Gastroesophageal sphincter (tissue), 4 donors: ENCODE data around the gene PAFAH1B1. TPM values are rescaled to one million over a fixed set of nuclear protein-coding genes. Genes with fewer than 3 reads are reported as not detected.

Experiments
- ATAC-seq: fragments of 150-250 bp; one replicate; pipeline ENCODE4 v1.9.1; 2016; ENCODE audit warnings: mild to moderate bottlenecking, moderate library complexity
- H3K27ac ChIP-seq, 4 donors: fragments of 200-600 bp; sonication (generic) in 3 of 4; 1 replicate in 3 of 4; 2 replicates in 1 of 4; pipeline ENCODE4 v1.5.1; 2016 to 2019
- H3K27me3 ChIP-seq: fragments of 200-600 bp; sonication (generic); one replicate; pipeline ENCODE4 v1.5.1; 2019
- H3K36me3 ChIP-seq, 2 donors: fragments of 200-600 bp; sonication (generic); one replicate each; pipeline ENCODE4 v1.5.1; 2019; ENCODE audit warnings: control low read depth in 1 of 2
- H3K4me1 ChIP-seq, 3 donors: fragments of 200-600 bp; sonication (generic); 1 replicate in 2 of 3; 2 replicates in 1 of 3; pipeline ENCODE4 v1.5.1; 2016 to 2019; ENCODE audit warnings: control low read depth in 2 of 3
- H3K4me3 ChIP-seq, 2 donors: fragments of 200-600 bp; sonication (generic); one replicate each; pipeline ENCODE4 v1.5.1; 2019; ENCODE audit warnings: mild to moderate bottlenecking in 1 of 2, moderate library complexity in 1 of 2
- H3K9me3 ChIP-seq, 3 donors: fragments of 200-600 bp; sonication (generic); one replicate each; pipeline ENCODE4 v1.5.1; 2017 to 2019; ENCODE audit warnings: control low read depth in 2 of 3
- CTCF ChIP-seq, 4 experiments: fragments of 200-600 bp in 2 of 4; fragments of 450-650 bp in 2 of 4; sonication (generic) in 1 of 4; IDR thresholded peaks; one replicate each; pipeline ENCODE4 v1.5.1; 2017 to 2019; ENCODE audit warnings: antibody characterized with exemption in 4 of 4, mild to moderate bottlenecking in 2 of 4, moderate library complexity in 2 of 4
- EP300 ChIP-seq: sonication (generic); formaldehyde crosslinking; IDR thresholded peaks from one replicate; pipeline ENCODE4 v1.6.1; 2017; ENCODE audit warnings: antibody characterized with exemption, mild to moderate bottlenecking
- POLR2A ChIP-seq, 2 donors: fragments of 450-650 bp; IDR thresholded peaks; one replicate each; pipeline ENCODE4 v1.6.1; 2017; ENCODE audit warnings: antibody characterized with exemption in 2 of 2, mild to moderate bottlenecking in 2 of 2, moderate library complexity in 1 of 2
- POLR2AphosphoS5 ChIP-seq: sonication (generic); formaldehyde crosslinking; IDR thresholded peaks from one replicate; pipeline ENCODE4 v1.6.1; 2017; ENCODE audit warnings: antibody characterized with exemption
- WGBS, 2 donors: methylation state at CpG; one replicate each; pipeline ENCODE4 v1.1.5; 2018; ENCODE audit warnings: low coverage in 1 of 2; 5-methylcytosine and 5-hydroxymethylcytosine counted together
- total RNA-seq, 4 donors: library from RNA; depleted of rRNA; stranded (reverse); fragments of >200 nt; gene quantifications; one replicate each; pipeline ENCODE4 v1.1.0, GENCODE V29; 2016

PAFAH1B1 gene
- total RNA-seq, 4 donors from 2014 or later: 91.4 to 135 (median 115) TPM

GRCh38 chr17:2608350-2608913 lies 15.0 kb downstream of the PAFAH1B1 start:
- Histone ChIP-seq H3K4me1 (peaks cover 0 to 91% (median 23%) of the 10 kb centered on the region in 3 donors), H3K9me3 (no peaks in the 10 kb centered on the region), H3K36me3 (no peaks in the 10 kb centered on the region), H3K4me3 (no peak overlapping the region), H3K27me3 (no peaks in the 10 kb centered on the region), H3K27ac (no peak overlapping the region)
- TF ChIP-seq POLR2A (IDR thresholded peaks at IDR 0.05) (no peak), POLR2AphosphoS5 (no peak), CTCF (IDR thresholded peaks at IDR 0.05) (no peak), EP300 (no peak)
- ATAC-seq: no peak
- WGBS, 2 donors: 63 to 75% methylated on average over 6 of the region's 6 CpGs

GRCh38 chr17:2609091-2609490 lies 15.6 kb downstream of the PAFAH1B1 start:
- no peaks in the 10 kb centered on the region for H3K9me3 ChIP-seq
- no peak for ATAC-seq
- H3K27me3 ChIP-seq: no peaks in the 10 kb centered on the region
- H3K27ac ChIP-seq: no peak overlapping the region
- H3K36me3 ChIP-seq: no peaks in the 10 kb centered on the region
- no peak overlapping the region for H3K4me3 ChIP-seq
- TF ChIP-seq POLR2A (IDR thresholded peaks at IDR 0.05): no peak
- no peak for TF ChIP-seq POLR2AphosphoS5
- no peak for TF ChIP-seq EP300
- TF ChIP-seq CTCF (IDR thresholded peaks at IDR 0.05): no peak
- WGBS, 2 donors: 93% methylated on average over 3 of the region's 7 CpGs; no CpG with 5 or more reads in 1 of the 2 donors
- H3K4me1 ChIP-seq: peaks cover 0 to 90% (median 26%) of the 10 kb centered on the region in 3 donors

- Histone ChIP-seq H3K27me3 (no peaks in the 10 kb centered on the region), H3K9me3 (no peaks in the 10 kb centered on the region), H3K4me1 (peaks cover 0 to 88% (median 17%) of the 10 kb centered on the region in 3 donors), H3K27ac (no peak overlapping the region), H3K4me3 (no peak overlapping the region), H3K36me3 (no peaks in the 10 kb centered on the region)
- TF ChIP-seq CTCF (IDR thresholded peaks at IDR 0.05): no peak
- no peak for TF ChIP-seq EP300
- no peak for TF ChIP-seq POLR2AphosphoS5
- no peak for TF ChIP-seq POLR2A (IDR thresholded peaks at IDR 0.05)
- 14 to 49% methylated on average over 3 of the region's 3 CpGs for WGBS, 2 donors
- ATAC-seq: no peak
Observed at GRCh38 chr17:2610195-2611175, 17.0 kb downstream of the PAFAH1B1 start.

- ATAC-seq: no peak
- WGBS, 2 donors: 69 to 75% methylated on average over 6 to 7 of the region's 7 CpGs
- H3K36me3 ChIP-seq: no peaks in the 10 kb centered on the region
- peaks cover 0 to 88% (median 12%) of the 10 kb centered on the region in 3 donors for H3K4me1 ChIP-seq
- no peaks in the 10 kb centered on the region for H3K27me3 ChIP-seq
- no peak overlapping the region for H3K27ac ChIP-seq
- no peak overlapping the region for H3K4me3 ChIP-seq
- TF ChIP-seq CTCF (IDR thresholded peaks at IDR 0.05) (no peak), POLR2AphosphoS5 (no peak), EP300 (no peak), POLR2A (IDR thresholded peaks at IDR 0.05) (no peak)
- no peaks in the 10 kb centered on the region for H3K9me3 ChIP-seq
Observed at GRCh38 chr17:2611627-2612026, 18.2 kb downstream of the PAFAH1B1 start.
